ENCODE measurements around the gene CCDC81. TPM values are rescaled to one million over a fixed set of nuclear protein-coding genes. Genes with fewer than 3 reads are reported as not detected.

Gene CCDC81
- total and polyA plus RNA-seq, 9 of the 15 experiments (the other 6 are each of a cell fraction or from before 2014, with no cell fraction given): 0.16 to 1.0 (median 0.41) TPM

GRCh38 chr11:86386283-86386682, 11.6 kb downstream of the CCDC81 start:
- in situ Hi-C loops (cut with MboI): no loop called here
- WGBS (ENCODE audit: insufficient coverage, low coverage, missing lambda C conversion rate): 58% methylated on average over 2 of the region's 2 CpGs
- H3K9me1 ChIP-seq (ENCODE audit: control insufficient read depth, insufficient read depth, low read length): no peaks in the 10 kb centered on the region
- no peaks in the 10 kb centered on the region for H3K36me3 ChIP-seq (ENCODE audit: control insufficient read depth, insufficient read depth, low read length)
- DNase-seq (ENCODE audit: extremely low read depth in 1 of 4, low spot score in 3 of 4): no peak
- no peak overlapping the region for H3K4me2 ChIP-seq (ENCODE audit: insufficient read depth, low read length)
- no peak overlapping the region for H2AFZ ChIP-seq (ENCODE audit: low read depth, low read length)
- H3K27ac ChIP-seq (ENCODE audit: extremely low read depth, low read depth, low read length): no peak overlapping the region
- BruUV-seq (replicated peaks): no TSS peak
- H3K9me3 ChIP-seq (replicated peaks; ENCODE audit: control insufficient read depth, insufficient read depth, low read depth, low read length): no peaks in the 10 kb centered on the region
- no peaks in the 10 kb centered on the region for H3K79me2 ChIP-seq (ENCODE audit: control insufficient read depth, insufficient read depth, low read length)
- POLR2A ChIA-PET: no interaction called here
- TF ChIP-seq GABPA (tag; conservative IDR thresholded peaks at IDR 0.05; ENCODE audit: low read depth) (no peak), RBM39 (optimal IDR thresholded peaks at IDR 0.05; ENCODE audit: low read depth, low read length) (no peak), NUFIP1 (IDR thresholded peaks at IDR 0.05; ENCODE audit: partially characterized antibody) (no peak), TEAD2 (tag; IDR thresholded peaks at IDR 0.05) (no peak), KLF1 (tag; IDR thresholded peaks at IDR 0.05) (no peak), MCM5 (IDR thresholded peaks at IDR 0.05; ENCODE audit: low read depth) (no peak), ZNF644 (tag; IDR thresholded peaks at IDR 0.05; ENCODE audit: low read depth) (no peak), CREBBP (IDR thresholded peaks at IDR 0.05; ENCODE audit: low read depth, low read length) (no peak), TCF7 (IDR thresholded peaks at IDR 0.05; ENCODE audit: borderline replicate concordance) (no peak), SP1 (CRISPR knock-in tag; IDR thresholded peaks at IDR 0.05) (no peak), YY1 (IDR thresholded peaks at IDR 0.05; ENCODE audit: borderline replicate concordance in 1 of 3, control insufficient read depth in 1 of 3, extremely low read depth in 1 of 3, insufficient read depth in 3 of 3, insufficient read length in 1 of 3, insufficient replicate concordance in 2 of 3, low read depth in 1 of 3, low read length in 2 of 3) (no peak), POLR3A (IDR thresholded peaks at IDR 0.05; ENCODE audit: borderline replicate concordance, extremely low read depth, insufficient read depth, insufficient read length) (no peak), CHD1 (IDR thresholded peaks at IDR 0.05; ENCODE audit: low read length) (no peak)
- H3K4me3 ChIP-seq: no peak overlapping the region
- H3K4me1 ChIP-seq (replicated peaks in 1 of 2; ENCODE audit: control insufficient read depth in 2 of 2, insufficient read depth in 2 of 2, low read length in 2 of 2): no peaks in the 10 kb centered on the region
- no peak for ATAC-seq
- CTCF ChIA-PET (ENCODE audit: low intra/inter-chr PET ratio): no interaction called here
- no peaks in the 10 kb centered on the region for H4K20me1 ChIP-seq (replicated peaks; ENCODE audit: control insufficient read depth, insufficient read depth, low read length)
- H3K27me3 ChIP-seq (ENCODE audit: control insufficient read depth in 2 of 2, insufficient read depth in 2 of 2, low read length in 2 of 2): no peaks in the 10 kb centered on the region
- no peak for FAIRE-seq
- intact Hi-C loops (cut with micrococcal nuclease): no loop called here
- H3K9ac ChIP-seq (ENCODE audit: insufficient read depth in 1 of 2, low read depth in 2 of 2, low read length in 2 of 2): no peak overlapping the region
